ENCODE data around the gene ROBO3.

Gene ROBO3

GRCh38 chr11:124891373-124891861 lies 26.2 kb downstream of the ROBO3 start:
- Mint-ChIP-seq H3K4me1 (no peaks in the 10 kb centered on the region), H3K27ac (no peak overlapping the region), H3K27me3 (peaks cover 44% of the 10 kb centered on the region), H3K9me3 (no peaks in the 10 kb centered on the region), H3K4me3 (no peak overlapping the region), H3K36me3 (no peaks in the 10 kb centered on the region)
- ATAC-seq: no peak

DNA sequence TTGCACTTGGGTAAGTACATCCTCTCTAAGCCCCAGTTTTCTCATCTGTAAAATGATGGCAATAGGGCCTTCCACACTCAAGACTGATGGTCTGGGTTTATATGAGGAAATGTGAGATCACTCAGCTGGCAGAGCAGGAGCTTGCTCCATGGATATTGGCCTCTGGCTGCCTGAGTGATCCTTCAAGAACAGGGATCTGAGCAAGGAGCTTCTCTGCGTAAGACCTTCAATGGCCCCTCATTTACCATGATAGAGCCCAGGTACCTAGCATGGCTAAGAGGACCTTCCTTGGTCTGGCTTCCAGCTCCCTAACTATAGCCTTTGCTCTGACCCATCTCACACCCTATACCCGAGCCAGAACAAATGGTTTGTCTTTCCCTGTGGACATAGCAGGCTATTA lies 26.9 kb downstream of the ROBO3 start:
- no peak overlapping the region for H3K27ac Mint-ChIP-seq
- H3K27me3 Mint-ChIP-seq: peaks cover 44% of the 10 kb centered on the region
- no peaks in the 10 kb centered on the region for H3K9me3 Mint-ChIP-seq
- ATAC-seq: no peak
- H3K4me3 Mint-ChIP-seq: no peak overlapping the region
- H3K4me1 Mint-ChIP-seq: no peaks in the 10 kb centered on the region
- no peaks in the 10 kb centered on the region for H3K36me3 Mint-ChIP-seq

- no peak for ATAC-seq
- H3K36me3 Mint-ChIP-seq: no peaks in the 10 kb centered on the region
- no peak overlapping the region for H3K4me3 Mint-ChIP-seq
- no peak overlapping the region for H3K27ac Mint-ChIP-seq
- H3K9me3 Mint-ChIP-seq: no peaks in the 10 kb centered on the region
- H3K4me1 Mint-ChIP-seq: no peaks in the 10 kb centered on the region
- peaks cover 45% of the 10 kb centered on the region for H3K27me3 Mint-ChIP-seq
Observed at GRCh38 chr11:124892750-124893454, 27.7 kb downstream of the ROBO3 start.

GRCh38 chr11:124893781-124894401 lies 28.7 kb downstream of the ROBO3 start:
- Mint-ChIP-seq H3K36me3 (no peaks in the 10 kb centered on the region), H3K4me1 (no peaks in the 10 kb centered on the region), H3K4me3 (no peak overlapping the region), H3K27ac (no peak overlapping the region), H3K9me3 (no peaks in the 10 kb centered on the region), H3K27me3 (peaks cover 39% of the 10 kb centered on the region)
- ATAC-seq: no peak

DNA sequence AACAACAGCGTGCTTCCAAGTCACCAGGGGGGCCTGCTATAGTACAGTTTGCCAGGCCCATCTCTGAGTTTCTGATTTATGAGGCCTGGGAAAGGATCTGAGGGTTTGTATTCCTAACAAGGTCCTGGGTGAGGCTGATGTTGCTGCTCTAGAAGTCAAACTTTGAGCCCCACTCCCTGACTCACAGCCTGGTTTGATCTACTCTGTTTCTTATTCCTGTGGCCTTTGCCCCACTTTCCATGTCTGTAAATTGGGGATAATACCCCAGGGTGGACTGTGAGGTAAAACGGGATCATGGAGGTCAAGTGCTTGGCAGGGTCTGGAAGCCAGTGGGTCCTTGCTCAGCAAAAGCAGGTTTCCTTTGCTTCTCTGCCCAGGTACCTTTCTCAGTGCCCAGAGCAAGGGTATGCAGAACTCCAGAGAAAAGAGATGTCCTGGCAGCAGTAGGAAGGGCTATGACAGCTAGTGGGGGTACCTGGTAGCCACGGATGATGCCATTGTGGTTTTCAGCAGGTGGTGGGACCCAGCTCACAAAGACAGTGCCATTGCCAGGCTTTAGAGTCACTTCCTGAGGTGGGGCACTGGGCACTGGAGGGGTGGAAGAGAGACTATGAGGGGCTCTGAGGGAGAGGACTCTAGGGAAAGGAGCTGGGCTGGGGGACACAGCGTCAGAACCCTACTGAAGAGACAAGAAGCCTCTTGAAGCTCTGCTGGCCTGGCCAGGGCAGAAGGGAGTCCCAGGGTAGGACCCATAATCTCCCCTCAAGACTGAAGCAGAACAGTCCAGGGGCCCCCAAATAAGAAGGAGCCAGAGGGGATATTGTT lies 29.6 kb downstream of the ROBO3 start:
- H3K36me3 Mint-ChIP-seq: no peaks in the 10 kb centered on the region
- H3K4me1 Mint-ChIP-seq: no peaks in the 10 kb centered on the region
- ATAC-seq: no peak
- H3K4me3 Mint-ChIP-seq: no peak overlapping the region
- peaks cover 48% of the 10 kb centered on the region for H3K27me3 Mint-ChIP-seq
- no peak overlapping the region for H3K27ac Mint-ChIP-seq
- no peaks in the 10 kb centered on the region for H3K9me3 Mint-ChIP-seq

GRCh38 chr11:124895471-124895971 lies 30.3 kb downstream of the ROBO3 start:
- H3K9me3 Mint-ChIP-seq: no peaks in the 10 kb centered on the region
- H3K4me1 Mint-ChIP-seq: no peaks in the 10 kb centered on the region
- ATAC-seq: no peak
- no peak overlapping the region for H3K27ac Mint-ChIP-seq
- H3K36me3 Mint-ChIP-seq: no peaks in the 10 kb centered on the region
- no peak overlapping the region for H3K4me3 Mint-ChIP-seq
- H3K27me3 Mint-ChIP-seq: peaks cover 50% of the 10 kb centered on the region

GRCh38 chr11:124896071-124896750 lies 31.0 kb downstream of the ROBO3 start:
- Mint-ChIP-seq H3K27me3 (peaks cover 55% of the 10 kb centered on the region), H3K9me3 (no peaks in the 10 kb centered on the region), H3K4me1 (no peaks in the 10 kb centered on the region), H3K36me3 (no peaks in the 10 kb centered on the region), H3K27ac (no peak overlapping the region), H3K4me3 (no peak overlapping the region)
- no peak for ATAC-seq

DNA sequence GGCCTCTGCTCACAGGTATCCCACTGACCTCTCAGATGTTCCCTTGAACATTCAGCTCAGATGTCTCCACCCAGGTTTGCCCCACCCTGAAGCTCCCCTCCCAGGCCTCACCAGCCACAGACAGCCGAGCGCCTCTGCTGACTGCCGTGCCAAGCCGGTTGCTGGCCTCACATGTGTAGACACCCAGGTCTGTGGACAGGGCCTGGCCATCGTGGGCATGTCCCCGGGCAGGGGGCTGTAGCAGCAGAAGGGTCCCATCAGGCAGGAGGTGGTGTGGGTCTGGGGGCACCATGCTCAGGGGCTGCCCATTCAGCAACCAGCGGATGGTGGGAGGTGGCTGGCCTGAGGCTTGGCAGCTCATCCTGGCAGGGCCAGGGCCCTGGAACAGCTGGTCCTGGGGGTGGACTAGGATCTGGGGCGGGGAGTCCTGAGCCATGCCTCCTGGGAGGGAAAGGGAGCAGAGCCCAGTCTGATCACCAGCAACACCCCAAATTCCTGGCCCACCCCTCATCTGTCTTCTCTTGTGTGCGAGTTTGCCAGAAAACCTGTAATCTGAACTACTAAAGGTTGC lies 31.7 kb downstream of the ROBO3 start:
- ATAC-seq: no peak

GRCh38 chr11:124897674-124898262 lies 32.5 kb downstream of the ROBO3 start, which contains the start of gene ROBO4:
Gene ROBO4, minus strand, starts transcription at chr11:124897865. Its CDS starts 70 bp downstream, at chr11:124897795.
- Mint-ChIP-seq H3K4me1 (no peaks in the 10 kb centered on the region), H3K9me3 (no peaks in the 10 kb centered on the region), H3K27me3 (peaks cover 57% of the 10 kb centered on the region), H3K4me3 (no peak within 1 kb of the TSS), H3K27ac (no peak within 1 kb of the TSS), H3K36me3 (no peaks in the 10 kb centered on the region)
- no peak for ATAC-seq

More for the DNA sequence above, 31.7 kb downstream of the ROBO3 start:
- Mint-ChIP-seq H3K9me3 (no peaks in the 10 kb centered on the region), H3K36me3 (no peaks in the 10 kb centered on the region), H3K27me3 (peaks cover 62% of the 10 kb centered on the region), H3K27ac (no peak overlapping the region), H3K4me1 (no peaks in the 10 kb centered on the region), H3K4me3 (no peak overlapping the region)

GRCh38 chr11:124898263-124898680 lies 33.0 kb downstream of the ROBO3 start:
- Mint-ChIP-seq H3K27me3 (peaks cover 55% of the 10 kb centered on the region), H3K4me1 (no peaks in the 10 kb centered on the region), H3K4me3 (no peak overlapping the region), H3K27ac (no peak overlapping the region), H3K36me3 (no peaks in the 10 kb centered on the region), H3K9me3 (no peaks in the 10 kb centered on the region)
- ATAC-seq: no peak

DNA sequence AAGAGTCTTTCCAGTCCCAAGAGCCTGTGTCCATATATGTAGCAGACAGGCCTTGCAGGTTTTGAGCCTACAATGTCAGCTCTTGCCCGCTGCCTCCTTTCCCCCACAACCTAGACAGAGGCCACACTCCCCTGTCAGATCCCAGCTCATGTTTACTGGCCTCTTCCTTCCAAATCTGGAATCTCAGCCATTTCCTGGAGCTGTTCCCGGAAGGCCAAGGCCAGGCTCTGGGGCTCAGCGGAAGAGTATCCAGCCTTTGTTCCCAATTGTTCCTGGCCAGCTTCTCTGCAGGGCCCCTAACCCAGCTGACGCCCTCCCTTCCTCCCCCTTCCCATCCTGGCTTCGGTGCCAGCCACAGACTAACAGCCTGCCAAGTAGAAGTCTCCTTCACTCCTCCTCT lies 33.5 kb downstream of the ROBO3 start:
- H3K4me3 Mint-ChIP-seq: no peak overlapping the region
- no peaks in the 10 kb centered on the region for H3K9me3 Mint-ChIP-seq
- H3K4me1 Mint-ChIP-seq: no peaks in the 10 kb centered on the region
- no peak for ATAC-seq
- no peaks in the 10 kb centered on the region for H3K36me3 Mint-ChIP-seq
- no peak overlapping the region for H3K27ac Mint-ChIP-seq
- peaks cover 55% of the 10 kb centered on the region for H3K27me3 Mint-ChIP-seq

DNA sequence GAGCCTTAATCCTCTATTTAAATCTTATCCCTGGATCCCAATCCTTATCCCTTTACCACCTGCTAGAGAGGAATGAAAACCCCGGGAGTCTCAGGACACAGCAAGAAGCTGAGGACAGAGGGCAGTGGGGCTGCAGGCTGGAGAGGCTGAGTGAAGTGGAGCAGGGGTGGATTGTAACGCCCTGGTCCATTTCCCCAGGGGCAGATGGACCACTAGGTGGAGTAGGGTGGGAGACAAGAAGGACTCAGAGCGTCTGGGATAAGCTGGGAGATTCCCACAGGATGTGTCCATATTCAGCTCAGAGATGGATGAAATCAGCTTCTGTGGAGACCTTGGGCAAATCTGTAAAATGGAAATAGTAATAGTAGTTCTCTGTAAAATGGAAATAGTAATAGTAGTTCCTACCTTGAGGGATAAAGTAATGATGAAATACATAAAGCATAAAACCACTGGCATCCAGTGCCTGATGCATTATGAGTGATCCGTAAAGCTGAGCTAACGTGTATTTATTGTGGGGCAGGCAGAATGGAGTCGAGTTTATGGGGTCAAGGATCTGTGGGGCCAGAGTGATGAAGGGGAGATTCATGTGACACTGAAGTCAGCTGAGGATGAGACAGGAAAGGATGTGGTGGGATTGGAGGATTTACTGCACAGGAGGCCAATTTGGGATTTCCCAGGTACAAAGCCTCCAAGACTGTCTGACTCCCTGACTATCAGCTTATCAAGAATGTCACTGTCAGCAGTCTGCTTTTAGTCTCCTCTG lies 34.3 kb downstream of the ROBO3 start:
- H3K4me3 Mint-ChIP-seq: no peak overlapping the region
- ATAC-seq: no peak
- H3K9me3 Mint-ChIP-seq: no peaks in the 10 kb centered on the region
- H3K27me3 Mint-ChIP-seq: peaks cover 54% of the 10 kb centered on the region
- no peak overlapping the region for H3K27ac Mint-ChIP-seq
- no peaks in the 10 kb centered on the region for H3K36me3 Mint-ChIP-seq
- H3K4me1 Mint-ChIP-seq: no peaks in the 10 kb centered on the region

- H3K27ac Mint-ChIP-seq: no peak overlapping the region
- no peaks in the 10 kb centered on the region for H3K36me3 Mint-ChIP-seq
- H3K27me3 Mint-ChIP-seq: peaks cover 45% of the 10 kb centered on the region
- no peak overlapping the region for H3K4me3 Mint-ChIP-seq
- no peak for ATAC-seq
- no peaks in the 10 kb centered on the region for H3K4me1 Mint-ChIP-seq
- H3K9me3 Mint-ChIP-seq: peaks cover under 1% of the 10 kb centered on the region
Observed at GRCh38 chr11:124900464-124900863, 35.2 kb downstream of the ROBO3 start.

DNA sequence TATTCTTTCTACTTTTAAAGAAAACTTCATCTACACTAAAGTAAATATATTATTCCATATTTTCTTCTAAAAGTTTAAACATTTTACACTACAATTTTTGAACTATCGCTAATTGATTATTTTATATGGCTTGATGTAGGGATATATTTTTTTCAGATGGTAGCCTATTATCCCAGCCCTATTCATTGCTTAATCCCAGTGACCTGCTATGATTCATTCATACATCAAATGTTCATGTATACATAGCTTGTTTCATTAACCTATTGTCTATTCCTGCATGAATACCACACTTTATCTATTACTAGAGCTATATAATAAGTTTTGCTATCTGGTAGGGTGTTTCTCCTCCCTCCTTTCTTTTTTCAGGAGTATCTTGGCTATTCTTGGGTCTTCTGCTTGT lies 37.4 kb downstream of the ROBO3 start:
- H3K36me3 Mint-ChIP-seq: no peaks in the 10 kb centered on the region
- peaks cover 3% of the 10 kb centered on the region for H3K9me3 Mint-ChIP-seq
- peaks cover 25% of the 10 kb centered on the region for H3K27me3 Mint-ChIP-seq
- H3K27ac Mint-ChIP-seq: no peak overlapping the region
- ATAC-seq: no peak
- H3K4me1 Mint-ChIP-seq: no peaks in the 10 kb centered on the region
- no peak overlapping the region for H3K4me3 Mint-ChIP-seq
